ENCODE measurements around the gene GDF7.

The GDF7 gene

GRCh38 chr2:20652673-20653575 is 14.0 kb upstream of the GDF7 start:
- H3K4me1 Mint-ChIP-seq: peaks cover 37% of the 10 kb centered on the region
- no peak overlapping the region for H3K4me3 Mint-ChIP-seq
- DNase-seq: no peak
- no peaks in the 10 kb centered on the region for H3K9me3 Mint-ChIP-seq
- peaks cover 29% of the 10 kb centered on the region for H3K27me3 Mint-ChIP-seq
- H3K36me3 Mint-ChIP-seq: no peaks in the 10 kb centered on the region
- no peak overlapping the region for H3K27ac Mint-ChIP-seq
- CTCF ChIA-PET: interaction anchor here (0.9 to 3.4 kb wide), 4 partner anchors 8 to 310 kb away, joined by 3 to 39 read pairs (median 6); partner anchors contain the start of gene RHOB

- Mint-ChIP-seq H3K27me3 (peaks cover 34% of the 10 kb centered on the region), H3K4me3 (no peak overlapping the region), H3K27ac (no peak overlapping the region), H3K4me1 (peaks cover 30% of the 10 kb centered on the region), H3K9me3 (no peaks in the 10 kb centered on the region), H3K36me3 (no peaks in the 10 kb centered on the region)
- DNase-seq: no peak
- CTCF ChIA-PET: interaction anchor here (0.9 to 1.3 kb wide), 2 partner anchors 20 to 207 kb away, joined by 3 read pairs; partner anchors contain the start of gene RHOB
These were observed 13.0 kb upstream of the GDF7 start for GRCh38 chr2:20653695-20654534.

GRCh38 chr2:20654535-20654813 is 12.5 kb upstream of the GDF7 start:
- CTCF ChIA-PET: no interaction called here
- Mint-ChIP-seq H3K4me1 (peaks cover 25% of the 10 kb centered on the region), H3K27me3 (peaks cover 35% of the 10 kb centered on the region), H3K9me3 (no peaks in the 10 kb centered on the region), H3K36me3 (no peaks in the 10 kb centered on the region), H3K27ac (peak overlapping the region; percentile 29), H3K4me3 (no peak overlapping the region)
- no peak for DNase-seq

GRCh38 chr2:20656561-20656960 is 10.4 kb upstream of the GDF7 start:
- Mint-ChIP-seq H3K4me3 (no peak overlapping the region), H3K4me1 (peaks cover 9% of the 10 kb centered on the region), H3K9me3 (no peaks in the 10 kb centered on the region), H3K27ac (no peak overlapping the region), H3K36me3 (no peaks in the 10 kb centered on the region), H3K27me3 (peaks cover 45% of the 10 kb centered on the region)
- DNase-seq: no peak
- CTCF ChIA-PET: interaction anchor here (1.9 kb wide), 1 partner anchor 9 kb away, joined by 4 read pairs; no protein-coding TSS in a partner anchor

- no peaks in the 10 kb centered on the region for H3K36me3 Mint-ChIP-seq
- H3K27me3 Mint-ChIP-seq: peaks cover 56% of the 10 kb centered on the region
- CTCF ChIA-PET: interaction anchor here (1.9 kb wide), 1 partner anchor 8 kb away, joined by 4 read pairs; no protein-coding TSS in a partner anchor
- H3K4me3 Mint-ChIP-seq: no peak overlapping the region
- peaks cover 2% of the 10 kb centered on the region for H3K4me1 Mint-ChIP-seq
- no peaks in the 10 kb centered on the region for H3K9me3 Mint-ChIP-seq
- no peak for DNase-seq
- H3K27ac Mint-ChIP-seq: no peak overlapping the region
These were observed 9.3 kb upstream of the GDF7 start for GRCh38 chr2:20657522-20658235.

- Mint-ChIP-seq H3K4me1 (peaks cover 4% of the 10 kb centered on the region), H3K9me3 (no peaks in the 10 kb centered on the region), H3K27me3 (peaks cover 75% of the 10 kb centered on the region), H3K36me3 (no peaks in the 10 kb centered on the region), H3K27ac (no peak overlapping the region), H3K4me3 (no peak overlapping the region)
- DNase-seq: no peak
- CTCF ChIA-PET: interaction anchor here (0.6 to 6.2 kb wide), 35 partner anchors 9 to 1614 kb away, joined by 3 to 150 read pairs (median 4); partner anchors contain the start of genes HS1BP3 and RHOB
These were observed 6.2 kb upstream of the GDF7 start for GRCh38 chr2:20660506-20661420.

GRCh38 chr2:20661421-20662307 is 5.3 kb upstream of the GDF7 start:
- peaks cover 9% of the 10 kb centered on the region for H3K4me1 Mint-ChIP-seq
- CTCF ChIA-PET: interaction anchor here (0.6 to 6.2 kb wide), 40 partner anchors 10 to 656 kb away, joined by 3 to 150 read pairs (median 4); partner anchors contain the start of genes HS1BP3 and RHOB
- no peak overlapping the region for H3K4me3 Mint-ChIP-seq
- H3K27me3 Mint-ChIP-seq: peaks cover 77% of the 10 kb centered on the region
- DNase-seq: peak; percentile 77
- peak overlapping the region; percentile 24 for H3K27ac Mint-ChIP-seq
- no peaks in the 10 kb centered on the region for H3K9me3 Mint-ChIP-seq
- no peaks in the 10 kb centered on the region for H3K36me3 Mint-ChIP-seq

GRCh38 chr2:20662308-20662937 is 4.5 kb upstream of the GDF7 start:
- no peaks in the 10 kb centered on the region for H3K9me3 Mint-ChIP-seq
- no peak overlapping the region for H3K4me3 Mint-ChIP-seq
- peaks cover 77% of the 10 kb centered on the region for H3K27me3 Mint-ChIP-seq
- no peak for DNase-seq
- H3K27ac Mint-ChIP-seq: no peak overlapping the region
- CTCF ChIA-PET: interaction anchor here (0.6 to 6.2 kb wide), 16 partner anchors 9 to 655 kb away, joined by 3 to 150 read pairs (median 4); partner anchors contain the start of genes HS1BP3 and RHOB
- H3K36me3 Mint-ChIP-seq: no peaks in the 10 kb centered on the region
- H3K4me1 Mint-ChIP-seq: peaks cover 9% of the 10 kb centered on the region

- CTCF ChIA-PET: interaction anchor here (0.6 to 6.2 kb wide), 5 partner anchors 8 to 301 kb away, joined by 3 to 150 read pairs (median 4); partner anchors contain the start of gene HS1BP3
- Mint-ChIP-seq H3K27me3 (peaks cover 85% of the 10 kb centered on the region), H3K36me3 (peaks cover 2% of the 10 kb centered on the region), H3K27ac (no peak overlapping the region), H3K4me1 (peaks cover 12% of the 10 kb centered on the region), H3K9me3 (no peaks in the 10 kb centered on the region), H3K4me3 (no peak overlapping the region)
- DNase-seq: peak; percentile 10
These were observed 3.5 kb upstream of the GDF7 start for GRCh38 chr2:20663196-20664070.

GRCh38 chr2:20664071-20664390 is 2.9 kb upstream of the GDF7 start:
- no peak for DNase-seq
- peaks cover 12% of the 10 kb centered on the region for H3K4me1 Mint-ChIP-seq
- no peak overlapping the region for H3K27ac Mint-ChIP-seq
- peaks cover 87% of the 10 kb centered on the region for H3K27me3 Mint-ChIP-seq
- CTCF ChIA-PET: interaction anchor here (1.4 to 6.2 kb wide), 2 partner anchors 14 to 300 kb away, joined by 4 to 150 read pairs; no protein-coding TSS in a partner anchor
- no peak overlapping the region for H3K4me3 Mint-ChIP-seq
- no peaks in the 10 kb centered on the region for H3K9me3 Mint-ChIP-seq
- peaks cover 2% of the 10 kb centered on the region for H3K36me3 Mint-ChIP-seq

All from activated naive CD4-positive, alpha-beta T cell treated with anti-CD3 and anti-CD28 coated beads, Interleukin-2, amount 10 ng/mL, durations not matched to agents 7 days and 5 days (primary cell).